ENCODE measurements around the gene CT47C1.

The CT47C1 gene

DNA sequence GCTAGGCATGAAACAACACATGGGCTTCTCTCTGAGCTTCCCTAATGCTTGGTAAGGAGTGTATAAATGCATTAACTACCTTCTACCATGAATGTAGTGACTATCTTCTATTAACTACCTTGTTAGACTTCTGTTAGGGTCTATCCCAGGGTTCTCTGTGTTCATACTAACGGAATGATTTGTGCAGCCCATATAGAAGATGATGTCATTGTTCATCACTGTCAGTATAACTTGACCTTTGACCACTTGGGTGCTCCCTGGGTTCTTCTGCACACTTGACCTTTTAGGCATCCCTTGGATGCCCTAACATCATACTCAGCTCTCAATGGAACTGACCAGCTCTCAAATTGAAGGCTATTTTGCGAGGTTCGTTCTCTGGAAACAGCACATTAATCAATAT lies 30.8 kb upstream of the CT47C1 start:
- H3K4me3 ChIP-seq (ENCODE audit: low read length): no peak overlapping the region
- no CpG with 5 or more reads among the region's 3 CpGs for whole genome bisulfite sequencing (ENCODE audit: insufficient coverage, insufficient read length)
- no peaks in the 10 kb centered on the region for H3K27me3 ChIP-seq (ENCODE audit: control insufficient read depth, insufficient read depth, low read length)
- no peaks in the 10 kb centered on the region for H3K4me1 ChIP-seq (ENCODE audit: control insufficient read depth, insufficient read depth, low read length)
- no peak for DNase-seq (ENCODE audit: low read depth, low spot score)
- H3K36me3 ChIP-seq (ENCODE audit: control insufficient read depth, insufficient read depth, low read length): no peaks in the 10 kb centered on the region
- H3K27ac ChIP-seq (ENCODE audit: low read length): no peak overlapping the region
- no peaks in the 10 kb centered on the region for H3K9me3 ChIP-seq (ENCODE audit: control insufficient read depth, insufficient read depth, low read length)

DNA sequence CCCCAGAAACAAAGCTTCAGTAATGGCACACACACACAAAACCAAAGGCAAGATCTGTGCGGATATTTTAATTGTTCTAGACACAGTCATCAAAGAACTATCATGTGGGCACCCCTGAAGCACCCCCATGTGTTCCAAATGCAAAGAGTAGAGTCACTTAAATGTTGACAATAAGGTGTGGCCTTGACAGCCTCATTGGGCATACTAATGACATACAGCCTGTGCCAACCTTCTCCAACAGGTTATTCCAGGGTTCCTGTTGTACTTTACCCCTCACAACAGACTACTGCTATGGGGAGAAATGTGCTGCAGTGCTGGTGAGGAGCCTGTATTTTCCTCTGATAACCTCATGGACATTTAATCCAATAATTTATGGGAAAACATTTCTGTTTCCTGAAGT lies 29.8 kb upstream of the CT47C1 start:
- DNase-seq (ENCODE audit: low read depth, low spot score): no peak
- no peak overlapping the region for H3K4me3 ChIP-seq (ENCODE audit: low read length)
- no peaks in the 10 kb centered on the region for H3K36me3 ChIP-seq (ENCODE audit: control insufficient read depth, insufficient read depth, low read length)
- no CpG with 5 or more reads among the region's 1 CpG for WGBS (ENCODE audit: insufficient coverage, insufficient read length)
- H3K27me3 ChIP-seq (ENCODE audit: control insufficient read depth, insufficient read depth, low read length): no peaks in the 10 kb centered on the region
- H3K9me3 ChIP-seq (ENCODE audit: control insufficient read depth, insufficient read depth, low read length): no peaks in the 10 kb centered on the region
- H3K4me1 ChIP-seq (ENCODE audit: control insufficient read depth, insufficient read depth, low read length): no peaks in the 10 kb centered on the region
- no peak overlapping the region for H3K27ac ChIP-seq (ENCODE audit: low read length)

DNA sequence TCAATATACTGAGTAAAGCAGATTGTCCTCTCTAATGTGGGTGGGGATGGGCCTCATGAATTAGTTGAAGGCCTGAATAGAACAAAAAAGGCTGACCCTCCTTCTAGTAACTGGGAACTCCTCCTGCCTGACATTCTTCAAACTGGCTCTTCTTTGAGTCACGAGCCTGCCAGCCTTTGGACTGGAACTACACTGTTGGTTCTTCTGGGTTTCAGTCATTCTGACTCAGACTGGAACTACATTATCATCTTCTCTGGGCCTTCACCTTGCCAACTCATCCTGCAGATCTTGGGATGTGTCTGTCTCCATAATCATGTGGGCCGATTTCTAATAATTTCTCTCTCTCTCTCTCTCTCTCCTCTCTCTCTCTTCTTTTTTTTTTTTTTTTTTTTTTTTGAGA lies 26.9 kb upstream of the CT47C1 start:
- no peaks in the 10 kb centered on the region for H3K4me1 ChIP-seq (ENCODE audit: control insufficient read depth, insufficient read depth, low read length)
- H3K4me3 ChIP-seq (ENCODE audit: low read length): no peak overlapping the region
- H3K9me3 ChIP-seq (ENCODE audit: control insufficient read depth, insufficient read depth, low read length): no peaks in the 10 kb centered on the region
- WGBS (ENCODE audit: insufficient coverage, insufficient read length): no CpG with 5 or more reads among the region's 2 CpGs
- H3K36me3 ChIP-seq (ENCODE audit: control insufficient read depth, insufficient read depth, low read length): no peaks in the 10 kb centered on the region
- DNase-seq (ENCODE audit: low read depth, low spot score): no peak
- H3K27me3 ChIP-seq (ENCODE audit: control insufficient read depth, insufficient read depth, low read length): no peaks in the 10 kb centered on the region
- no peak overlapping the region for H3K27ac ChIP-seq (ENCODE audit: low read length)

DNA sequence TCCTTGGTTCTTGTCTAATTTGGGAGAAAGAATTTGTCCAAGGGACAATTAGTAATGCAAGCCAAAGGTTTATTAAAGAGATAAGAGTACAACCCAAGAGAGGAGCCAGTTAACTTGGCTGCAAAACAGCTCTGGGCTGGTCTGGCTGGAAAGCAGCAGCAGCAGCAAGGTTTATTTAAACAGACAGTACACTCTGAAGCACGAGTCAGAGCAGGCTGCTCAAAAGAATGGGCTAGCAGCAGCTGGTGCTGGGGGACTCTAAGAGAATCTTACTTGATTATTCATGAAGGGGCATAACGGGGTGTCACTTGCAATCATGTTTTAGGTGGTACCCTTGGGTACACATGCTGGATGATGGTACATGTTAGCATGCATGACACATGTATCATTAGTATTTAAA lies 17.1 kb upstream of the CT47C1 start:
- H3K9me3 ChIP-seq (ENCODE audit: control insufficient read depth, insufficient read depth, low read length): no peaks in the 10 kb centered on the region
- no peaks in the 10 kb centered on the region for H3K4me1 ChIP-seq (ENCODE audit: control insufficient read depth, insufficient read depth, low read length)
- no peak overlapping the region for H3K4me3 ChIP-seq (ENCODE audit: low read length)
- no peaks in the 10 kb centered on the region for H3K36me3 ChIP-seq (ENCODE audit: control insufficient read depth, insufficient read depth, low read length)
- H3K27ac ChIP-seq (ENCODE audit: low read length): no peak overlapping the region
- no peaks in the 10 kb centered on the region for H3K27me3 ChIP-seq (ENCODE audit: control insufficient read depth, insufficient read depth, low read length)
- WGBS (ENCODE audit: insufficient coverage, insufficient read length): no CpG with 5 or more reads among the region's 2 CpGs
- DNase-seq (ENCODE audit: low read depth, low spot score): no peak

DNA sequence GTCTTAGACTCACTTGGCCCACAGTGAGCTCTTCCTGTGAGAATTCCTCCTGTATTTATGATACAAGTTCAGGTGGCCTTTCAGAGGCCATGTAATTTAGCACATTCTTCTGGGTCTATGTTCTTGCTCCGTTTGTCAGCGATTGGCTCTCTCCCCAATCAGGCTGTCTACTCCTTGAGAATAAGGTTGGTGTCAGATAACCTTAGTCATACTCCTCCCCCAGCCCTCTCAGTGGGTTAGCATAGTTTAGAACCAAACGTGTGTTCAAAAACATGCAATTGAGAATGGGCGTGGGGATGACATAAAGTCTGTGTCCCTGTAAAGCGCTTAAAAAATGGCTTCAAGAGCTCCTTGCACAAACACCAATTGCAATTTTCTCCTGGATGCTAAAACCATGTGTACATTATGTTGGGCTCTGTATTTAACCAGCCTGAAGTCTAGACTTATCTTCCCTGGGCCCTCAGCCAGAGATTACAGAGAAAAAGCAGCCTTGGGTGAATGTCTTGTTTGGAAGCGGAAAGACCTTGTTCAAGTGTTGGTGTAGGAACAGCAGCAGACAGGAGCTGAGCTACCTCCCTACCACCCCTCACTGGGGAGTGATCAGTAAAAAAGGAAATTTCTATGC lies 9.9 kb upstream of the CT47C1 start:
- no peak overlapping the region for H3K4me3 ChIP-seq (ENCODE audit: low read length)
- no peaks in the 10 kb centered on the region for H3K9me3 ChIP-seq (ENCODE audit: control insufficient read depth, insufficient read depth, low read length)
- H3K4me1 ChIP-seq (ENCODE audit: control insufficient read depth, insufficient read depth, low read length): no peaks in the 10 kb centered on the region
- no CpG with 5 or more reads among the region's 6 CpGs for WGBS (ENCODE audit: insufficient coverage, insufficient read length)
- H3K36me3 ChIP-seq (ENCODE audit: control insufficient read depth, insufficient read depth, low read length): no peaks in the 10 kb centered on the region
- no peaks in the 10 kb centered on the region for H3K27me3 ChIP-seq (ENCODE audit: control insufficient read depth, insufficient read depth, low read length)
- DNase-seq (ENCODE audit: low read depth, low spot score): no peak
- no peak overlapping the region for H3K27ac ChIP-seq (ENCODE audit: low read length)

DNA sequence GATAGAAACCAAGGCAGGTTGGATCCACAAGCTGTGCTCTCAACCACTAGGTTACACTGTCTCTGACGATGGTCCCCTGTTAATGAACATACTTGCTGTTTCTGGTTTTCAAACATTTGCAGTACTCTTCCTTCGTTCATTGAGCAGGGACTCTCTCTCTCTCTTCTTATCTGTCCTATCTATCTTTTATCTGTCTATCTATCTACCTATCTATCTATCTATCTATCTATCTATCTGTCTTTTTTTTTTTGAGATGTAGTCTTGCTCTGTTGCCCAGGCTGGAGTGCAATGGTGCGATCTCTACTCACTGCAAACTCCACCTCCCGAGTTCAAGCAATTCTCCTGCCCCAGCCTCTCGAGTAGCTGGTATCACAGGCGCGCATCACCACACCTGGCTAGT lies 9.4 kb upstream of the CT47C1 start:
- no CpG with 5 or more reads among the region's 7 CpGs for WGBS (ENCODE audit: insufficient coverage, insufficient read length)
- Histone ChIP-seq H3K27me3 (ENCODE audit: control insufficient read depth, insufficient read depth, low read length) (no peaks in the 10 kb centered on the region), H3K4me3 (ENCODE audit: low read length) (no peak overlapping the region), H3K36me3 (ENCODE audit: control insufficient read depth, insufficient read depth, low read length) (no peaks in the 10 kb centered on the region), H3K27ac (ENCODE audit: low read length) (no peak overlapping the region), H3K4me1 (ENCODE audit: control insufficient read depth, insufficient read depth, low read length) (no peaks in the 10 kb centered on the region), H3K9me3 (ENCODE audit: control insufficient read depth, insufficient read depth, low read length) (no peaks in the 10 kb centered on the region)
- no peak for DNase-seq (ENCODE audit: low read depth, low spot score)

DNA sequence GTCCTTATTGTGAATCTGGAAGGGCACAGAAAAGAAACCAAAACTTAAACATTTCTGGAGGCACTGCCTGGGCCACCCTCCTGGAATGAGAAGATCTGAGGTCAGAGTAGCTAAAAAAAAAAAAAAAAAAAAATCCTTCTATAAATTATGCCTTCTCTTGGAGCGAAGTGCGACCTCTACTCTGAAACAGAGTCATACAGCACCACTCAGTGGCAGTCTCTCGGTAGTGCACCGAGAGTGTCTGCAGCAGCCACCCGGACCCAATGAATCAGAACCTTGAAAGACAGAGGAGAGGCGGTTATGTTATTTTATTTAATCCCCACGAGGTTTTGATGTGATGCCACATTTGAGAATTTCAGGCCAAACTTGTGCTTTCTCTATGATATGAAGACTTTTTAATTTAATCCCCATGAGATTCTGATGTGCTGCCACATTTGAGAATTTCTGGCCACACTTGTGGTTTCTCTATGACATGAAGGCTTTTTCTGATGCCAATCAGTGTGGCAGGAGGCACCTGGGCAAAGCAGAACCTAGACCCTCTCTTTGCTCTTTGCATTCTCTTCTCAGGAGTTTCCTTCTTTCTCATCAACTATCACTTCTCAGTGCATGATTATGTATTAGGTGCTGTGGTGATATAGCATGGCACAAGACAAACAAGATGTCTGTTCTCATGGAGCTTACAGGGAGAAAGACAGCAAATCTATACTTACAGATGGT lies 5.6 kb upstream of the CT47C1 start:
- H3K4me1 ChIP-seq (ENCODE audit: control insufficient read depth, insufficient read depth, low read length): no peaks in the 10 kb centered on the region
- WGBS (ENCODE audit: insufficient coverage, insufficient read length): no CpG with 5 or more reads among the region's 7 CpGs
- H3K9me3 ChIP-seq (ENCODE audit: control insufficient read depth, insufficient read depth, low read length): no peaks in the 10 kb centered on the region
- H3K27me3 ChIP-seq (ENCODE audit: control insufficient read depth, insufficient read depth, low read length): no peaks in the 10 kb centered on the region
- H3K36me3 ChIP-seq (ENCODE audit: control insufficient read depth, insufficient read depth, low read length): no peaks in the 10 kb centered on the region
- no peak for DNase-seq (ENCODE audit: low read depth, low spot score)
- no peak overlapping the region for H3K4me3 ChIP-seq (ENCODE audit: low read length)
- H3K27ac ChIP-seq (ENCODE audit: low read length): no peak overlapping the region

DNA sequence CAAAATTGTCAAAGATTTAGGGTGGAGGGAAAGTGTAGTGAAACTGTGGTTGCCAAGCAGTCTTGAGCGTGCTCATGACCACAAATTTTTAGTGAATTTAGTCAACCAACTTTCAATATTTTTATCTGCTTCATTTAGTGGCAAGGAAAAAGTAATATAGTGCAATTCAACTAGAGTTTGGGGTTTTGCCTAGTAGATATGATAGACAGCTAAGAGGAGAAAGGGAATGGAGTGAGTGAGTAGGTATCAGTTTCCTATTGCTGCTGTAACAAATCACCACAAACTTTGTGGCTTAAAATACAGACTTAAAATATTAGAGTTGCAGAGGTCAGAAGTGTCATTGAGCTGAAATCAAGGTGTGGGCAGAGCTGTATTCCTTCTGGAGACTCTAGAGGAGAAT lies 3.7 kb upstream of the CT47C1 start:
- H3K27ac ChIP-seq (ENCODE audit: low read length): no peak overlapping the region
- no peak overlapping the region for H3K4me3 ChIP-seq (ENCODE audit: low read length)
- H3K27me3 ChIP-seq (ENCODE audit: control insufficient read depth, insufficient read depth, low read length): no peaks in the 10 kb centered on the region
- WGBS (ENCODE audit: insufficient coverage, insufficient read length): no CpG with 5 or more reads among the region's 1 CpG
- H3K9me3 ChIP-seq (ENCODE audit: control insufficient read depth, insufficient read depth, low read length): no peaks in the 10 kb centered on the region
- no peaks in the 10 kb centered on the region for H3K36me3 ChIP-seq (ENCODE audit: control insufficient read depth, insufficient read depth, low read length)
- no peaks in the 10 kb centered on the region for H3K4me1 ChIP-seq (ENCODE audit: control insufficient read depth, insufficient read depth, low read length)
- DNase-seq (ENCODE audit: low read depth, low spot score): no peak

DNA sequence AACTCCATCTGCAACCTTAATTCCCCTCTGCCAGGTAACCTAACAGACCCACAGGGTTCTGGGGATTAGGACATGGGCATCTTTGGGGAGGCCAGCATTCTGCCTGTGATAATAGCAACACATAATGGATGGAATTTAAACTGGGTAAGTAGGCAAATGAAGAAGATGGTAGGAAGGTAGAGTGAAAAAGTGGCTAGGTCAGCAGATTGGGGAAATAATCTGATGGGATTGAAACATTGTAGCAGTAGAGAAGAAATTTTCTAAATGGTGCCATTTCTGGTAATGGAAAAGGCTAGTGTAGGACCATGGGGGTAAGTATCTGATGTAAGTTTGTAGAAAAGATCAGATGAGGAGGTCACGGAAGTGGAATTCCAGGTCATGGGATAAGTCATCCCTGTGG lies 3.0 kb upstream of the CT47C1 start:
- Histone ChIP-seq H3K4me3 (ENCODE audit: low read length) (no peak overlapping the region), H3K9me3 (ENCODE audit: control insufficient read depth, insufficient read depth, low read length) (no peaks in the 10 kb centered on the region), H3K36me3 (ENCODE audit: control insufficient read depth, insufficient read depth, low read length) (no peaks in the 10 kb centered on the region), H3K4me1 (ENCODE audit: control insufficient read depth, insufficient read depth, low read length) (no peaks in the 10 kb centered on the region), H3K27me3 (ENCODE audit: control insufficient read depth, insufficient read depth, low read length) (no peaks in the 10 kb centered on the region), H3K27ac (ENCODE audit: low read length) (no peak overlapping the region)
- no peak for DNase-seq (ENCODE audit: low read depth, low spot score)
- no CpG with 5 or more reads among the region's 1 CpG for WGBS (ENCODE audit: insufficient coverage, insufficient read length)

DNA sequence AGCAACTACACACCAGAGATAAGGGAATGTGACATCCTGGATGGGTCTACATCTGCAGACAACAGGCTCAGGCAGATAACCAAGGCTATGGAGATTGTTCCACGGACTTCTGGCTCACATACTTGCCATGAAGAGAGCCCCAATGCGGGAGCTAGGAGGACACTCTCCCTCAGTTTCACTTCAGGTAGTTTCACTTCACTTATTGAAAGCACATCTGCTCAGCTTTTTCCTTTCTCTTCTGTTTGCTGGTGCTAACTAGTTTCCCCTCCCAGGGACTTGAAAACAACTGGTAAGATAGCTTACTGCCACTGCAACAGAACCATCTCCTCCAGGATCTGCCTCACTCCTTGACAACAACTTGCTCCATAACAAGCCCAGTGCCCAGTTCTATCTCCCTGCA lies 1.4 kb upstream of the CT47C1 start:
- H3K4me1 ChIP-seq (ENCODE audit: control insufficient read depth, insufficient read depth, low read length): no peaks in the 10 kb centered on the region
- no peaks in the 10 kb centered on the region for H3K27me3 ChIP-seq (ENCODE audit: control insufficient read depth, insufficient read depth, low read length)
- no peak overlapping the region for H3K27ac ChIP-seq (ENCODE audit: low read length)
- no peak for DNase-seq (ENCODE audit: low read depth, low spot score)
- no peaks in the 10 kb centered on the region for H3K36me3 ChIP-seq (ENCODE audit: control insufficient read depth, insufficient read depth, low read length)
- no CpG with 5 or more reads among the region's 2 CpGs for WGBS (ENCODE audit: insufficient coverage, insufficient read length)
- no peaks in the 10 kb centered on the region for H3K9me3 ChIP-seq (ENCODE audit: control insufficient read depth, insufficient read depth, low read length)
- no peak overlapping the region for H3K4me3 ChIP-seq (ENCODE audit: low read length)

Data from iPS DF 6.9 (cell line).